A204.1 (cell line): ENCODE measurements around the gene RERE.

Experiments
- FAIRE-seq: peaks from 2 replicates; lab custom pipeline; 2012; peaks lifted over from hg19 to GRCh38; lab: Jason Lieb, UNC

The RERE gene

GRCh38 chr1:8345621-8346415 lies 471.6 kb downstream of the RERE start:
- no peak for FAIRE-seq

- no peak for FAIRE-seq
These were observed 472.4 kb downstream of the RERE start for GRCh38 chr1:8344893-8345507.

- no peak for FAIRE-seq
These were observed 473.9 kb downstream of the RERE start for GRCh38 chr1:8343464-8344001.

- no peak for FAIRE-seq
These were observed 474.4 kb downstream of the RERE start for GRCh38 chr1:8343044-8343443.

- no peak for FAIRE-seq
These were observed 475.1 kb downstream of the RERE start for GRCh38 chr1:8342325-8342724.

- no peak for FAIRE-seq
These were observed 477.0 kb downstream of the RERE start for GRCh38 chr1:8340448-8340847.

GRCh38 chr1:8339203-8339600 lies 478.2 kb downstream of the RERE start:
- FAIRE-seq = no peak

GRCh38 chr1:8338526-8339202 lies 478.8 kb downstream of the RERE start:
- FAIRE-seq = no peak

- no peak for FAIRE-seq
These were observed 479.5 kb downstream of the RERE start for GRCh38 chr1:8337776-8338525.

- FAIRE-seq = no peak
These were observed 482.2 kb downstream of the RERE start for GRCh38 chr1:8335246-8335645.

- FAIRE-seq = no peak
These were observed 483.2 kb downstream of the RERE start for GRCh38 chr1:8334106-8334851.

GRCh38 chr1:8333246-8333987 lies 484.0 kb downstream of the RERE start:
- FAIRE-seq = no peak

GRCh38 chr1:8332806-8333205 lies 484.6 kb downstream of the RERE start:
- FAIRE-seq = no peak

GRCh38 chr1:8330271-8331125 lies 486.9 kb downstream of the RERE start:
- no peak for FAIRE-seq

- FAIRE-seq = no peak
These were observed 487.6 kb downstream of the RERE start for GRCh38 chr1:8329858-8330257.

- FAIRE-seq = no peak
These were observed 488.0 kb downstream of the RERE start for GRCh38 chr1:8329439-8329838.

- FAIRE-seq = no peak
These were observed 489.2 kb downstream of the RERE start for GRCh38 chr1:8328271-8328670.

- no peak for FAIRE-seq
These were observed 491.2 kb downstream of the RERE start for GRCh38 chr1:8326265-8326664.

- FAIRE-seq = no peak
These were observed 491.7 kb downstream of the RERE start for GRCh38 chr1:8325771-8326170.
